Left renal cortex interstitium (tissue), 4 donors: ENCODE data around the gene FN1. TPM values are rescaled to one million over a fixed set of nuclear protein-coding genes. Genes with fewer than 3 reads are reported as not detected.
"Not testable (repeated sequence)": the region's sequence is repeated elsewhere in the genome, so short reads cannot be mapped to it uniquely, and the experiment has no call there.

Experiments
- DNase-seq, 4 donors: peaks; one replicate each; pipeline ENCODE4 v3.0.0-alpha.2; 2013; ENCODE audit warnings: low read depth in 4 of 4, low spot score in 2 of 4, missing footprints in 1 of 4
- polyA plus RNA-seq, 4 donors: library from polyadenylated mRNA; unstranded; fragments of 120-200 nt; gene quantifications; one replicate each; pipeline ENCODE4 v1.2.1, GENCODE V29; 2013; ENCODE audit not compliant: insufficient read length in 4 of 4

Gene FN1
- polyA plus RNA-seq, 4 donors: 365 to 596 (median 485) TPM

DNA sequence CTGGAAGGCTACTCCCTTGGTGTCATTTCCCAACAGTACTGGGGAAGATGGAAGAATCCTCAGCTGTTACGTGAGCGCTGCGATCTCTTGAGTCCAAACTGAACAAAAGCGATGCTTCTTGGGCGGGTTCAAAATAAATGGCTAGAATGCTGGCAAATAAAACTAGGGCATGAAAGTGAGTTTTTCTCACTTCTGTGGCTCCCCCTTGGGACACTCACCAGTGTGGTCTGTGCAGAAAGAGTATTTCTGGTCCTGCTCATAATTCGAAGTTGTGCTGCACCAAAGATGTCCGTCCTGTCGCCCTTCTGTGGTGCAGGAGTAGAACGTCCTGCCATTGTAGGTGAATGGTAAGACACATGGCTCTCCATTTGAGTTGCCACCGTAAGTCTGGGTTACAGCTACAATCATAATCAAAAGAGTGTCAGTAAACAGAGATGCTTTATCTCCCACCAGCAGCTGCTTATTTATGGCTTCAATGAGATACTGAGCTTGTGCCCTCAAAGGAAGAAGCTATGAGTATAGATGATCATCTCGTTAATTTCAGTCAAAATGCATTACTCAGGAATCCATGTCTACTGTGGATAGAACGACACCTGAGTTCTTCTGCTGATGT, 11.8 kb downstream of the FN1 start:
- no peak for DNase-seq

DNA sequence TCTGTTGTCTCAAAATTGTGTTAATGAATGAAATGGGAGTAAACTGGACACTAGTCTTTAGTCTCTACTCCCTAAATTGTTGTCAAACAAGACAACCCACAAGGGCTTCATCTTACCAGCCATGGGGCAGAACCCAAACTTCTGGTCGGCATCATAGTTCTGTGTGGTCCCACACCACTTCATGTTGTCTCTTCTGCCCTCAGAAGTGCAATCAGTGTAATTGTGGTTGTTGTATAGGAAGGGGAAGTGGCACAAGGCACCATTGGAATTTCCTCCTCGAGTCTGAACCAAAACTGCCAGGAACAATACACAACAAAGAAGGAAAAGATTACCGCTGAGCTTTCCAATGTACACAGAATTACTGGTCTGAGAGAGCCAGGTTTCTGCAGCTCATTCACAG, 12.6 kb downstream of the FN1 start:
- DNase-seq: no peak

DNA sequence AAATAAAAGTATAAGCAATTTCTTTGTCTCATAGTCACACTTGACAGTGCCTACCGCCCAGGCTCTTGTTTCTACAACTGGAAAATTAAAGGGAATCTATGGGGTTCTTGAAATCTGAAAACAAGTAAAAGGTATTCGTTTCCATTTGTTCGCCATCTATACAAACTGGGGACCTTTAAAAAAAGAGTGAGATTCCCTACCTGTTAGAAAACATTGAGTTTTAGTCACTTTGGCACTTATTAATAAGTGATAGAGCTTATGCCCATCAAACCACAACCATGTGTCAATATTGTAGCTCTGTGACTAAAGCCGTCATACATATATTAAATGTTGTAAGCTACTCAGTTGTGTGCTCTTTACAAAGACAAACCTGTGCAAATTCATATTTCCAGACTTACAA, 13.2 kb downstream of the FN1 start:
- DNase-seq: no peak

GRCh38 chr2:215421859-215422461, 13.9 kb downstream of the FN1 start:
- no peak for DNase-seq

DNA sequence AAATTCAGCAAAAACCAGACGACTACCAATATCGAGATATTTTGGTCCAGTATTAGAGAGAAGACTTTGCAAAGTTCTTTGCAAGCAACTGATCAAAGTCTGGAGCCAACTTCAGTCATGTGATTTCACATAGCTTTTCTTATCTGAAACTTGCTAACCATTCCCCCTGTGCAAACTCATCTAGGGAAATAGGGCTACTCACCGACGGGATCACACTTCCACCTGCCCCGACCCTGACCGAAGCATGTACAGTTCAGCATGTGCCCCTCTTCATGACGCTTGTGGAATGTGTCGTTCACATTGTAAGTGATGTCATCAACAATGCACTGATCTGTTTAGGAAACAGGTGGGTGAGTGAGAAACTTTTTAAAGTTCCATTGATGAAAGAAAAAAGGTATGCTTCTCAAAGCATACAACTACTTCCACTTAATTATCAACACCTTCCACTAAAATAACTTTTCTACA, 15.4 kb downstream of the FN1 start:
- no peak for DNase-seq

- no peak for DNase-seq
Measured at GRCh38 chr2:215419769-215420470, 15.9 kb downstream of the FN1 start.

DNA sequence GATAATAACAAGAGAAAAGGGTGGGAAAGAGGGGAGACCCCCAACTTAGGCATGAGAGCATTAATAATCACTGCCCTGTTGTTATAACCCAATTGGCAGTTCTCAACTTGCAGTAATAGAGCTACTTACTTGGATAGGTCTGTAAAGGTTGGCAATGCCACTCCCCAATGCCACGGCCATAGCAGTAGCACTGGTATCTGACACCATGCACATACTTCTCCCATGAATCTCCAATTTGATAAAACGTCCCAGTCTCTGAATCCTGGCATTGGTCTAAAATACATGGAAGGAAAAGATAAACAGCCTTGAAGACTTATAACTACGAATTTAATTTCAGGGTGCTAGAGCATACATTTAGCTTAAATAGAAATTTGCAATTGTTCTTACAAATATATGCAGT, 16.8 kb downstream of the FN1 start:
- no peak for DNase-seq

DNA sequence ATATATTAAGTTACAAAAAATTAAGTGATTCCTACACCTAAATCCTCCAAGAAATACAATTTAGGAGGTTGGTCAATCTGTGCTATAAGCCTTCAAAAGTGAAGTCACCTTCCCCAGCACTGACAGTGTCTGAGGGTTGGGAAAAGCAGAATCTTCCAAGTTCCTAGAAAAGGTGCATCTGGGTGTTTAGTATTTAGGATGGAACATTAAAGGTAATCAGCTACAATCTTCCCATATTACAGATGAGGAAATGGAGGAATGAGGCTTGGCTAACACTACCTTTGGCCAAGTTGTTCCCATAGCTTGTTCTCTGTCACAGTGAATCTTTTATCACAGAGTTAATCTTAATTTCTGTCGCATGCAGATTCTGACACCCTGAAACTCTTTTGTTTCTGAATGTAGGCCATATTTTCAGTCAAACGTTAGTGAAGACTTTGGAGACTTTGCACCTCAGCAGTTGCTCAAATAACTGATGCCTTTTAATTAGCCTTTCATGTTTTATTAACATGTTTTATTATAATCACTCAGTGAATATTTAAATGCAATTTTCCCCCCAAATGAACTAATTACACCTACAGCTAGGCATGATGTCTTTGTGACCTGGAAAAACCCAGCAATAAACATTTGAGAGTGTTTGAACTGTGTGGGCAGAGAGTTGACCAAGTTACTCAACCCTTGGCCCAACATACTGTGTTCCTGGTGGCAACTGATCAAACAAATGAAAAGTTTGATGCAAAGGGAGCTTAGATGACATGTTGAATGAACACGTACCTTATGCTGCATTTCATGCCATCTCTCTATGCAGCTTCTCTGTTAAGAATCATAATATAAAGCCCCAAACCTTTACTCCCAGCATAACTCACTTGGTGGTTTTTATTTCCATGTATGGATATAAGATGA, 17.6 kb downstream of the FN1 start:
- no peak for DNase-seq

DNA sequence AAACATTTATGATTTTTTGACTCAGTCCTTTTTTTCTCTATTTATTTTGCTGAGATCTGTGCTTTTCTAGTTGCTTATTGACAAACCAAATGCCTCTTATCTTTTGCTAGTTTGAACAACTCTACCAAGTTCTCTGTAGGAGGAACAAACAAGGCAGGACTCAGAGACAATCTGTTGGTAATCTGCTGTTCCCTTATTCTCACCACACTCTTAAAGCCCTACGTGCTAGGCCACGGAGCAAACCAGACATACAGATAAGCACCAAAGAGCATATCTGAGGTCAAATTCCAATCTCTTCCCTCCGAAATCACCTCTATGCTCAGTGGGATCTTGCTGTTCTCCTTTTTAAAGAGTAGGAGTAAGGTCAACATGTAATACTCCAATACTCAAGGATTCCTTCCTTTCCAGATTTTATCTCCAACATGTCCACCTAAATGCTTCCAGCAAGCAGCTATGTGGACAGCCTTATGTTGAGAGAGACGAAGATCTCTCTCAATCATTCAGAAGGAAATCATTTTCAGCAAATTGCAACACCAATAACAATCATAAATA, 18.4 kb downstream of the FN1 start:
- no peak for DNase-seq

DNA sequence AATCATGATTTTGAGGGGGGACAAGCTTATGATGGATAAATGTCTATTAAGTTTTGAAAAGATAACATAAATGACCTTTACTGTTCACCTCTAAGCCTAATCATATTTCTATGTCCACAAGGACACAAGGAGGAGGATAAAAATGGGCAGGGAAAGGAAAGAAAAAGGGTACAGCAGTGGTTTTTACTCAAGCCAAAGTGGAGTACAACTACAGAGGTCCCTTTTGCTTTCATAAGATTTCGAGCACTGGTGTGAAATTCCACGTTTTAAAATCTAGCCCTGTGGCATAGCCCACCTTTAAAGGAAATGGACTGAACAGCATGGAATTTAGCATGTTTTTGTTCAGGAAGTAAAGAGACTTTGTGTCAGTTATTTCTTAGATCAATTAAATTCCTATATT, 19.2 kb downstream of the FN1 start:
- DNase-seq: no peak

GRCh38 chr2:215415820-215416577, 19.9 kb downstream of the FN1 start:
- DNase-seq: no peak

DNA sequence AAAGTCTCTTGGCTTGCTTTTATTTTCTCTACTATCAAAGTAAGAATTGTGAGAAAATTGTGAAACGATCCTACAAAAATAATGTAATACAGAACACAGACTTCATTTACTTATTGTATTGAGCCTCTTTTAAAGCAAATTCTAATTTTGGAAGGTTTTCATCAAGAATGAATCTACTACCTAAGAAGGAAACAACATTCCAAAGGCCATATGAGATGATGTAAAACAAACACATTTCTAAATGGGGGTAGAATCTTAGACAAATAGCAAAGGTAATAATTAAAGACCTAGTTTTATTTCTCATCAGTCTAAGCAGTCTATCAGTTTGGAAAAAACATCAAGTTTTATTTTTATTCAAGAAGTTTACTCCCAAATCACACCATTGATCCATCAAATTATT, 20.6 kb downstream of the FN1 start:
- no peak for DNase-seq

DNA sequence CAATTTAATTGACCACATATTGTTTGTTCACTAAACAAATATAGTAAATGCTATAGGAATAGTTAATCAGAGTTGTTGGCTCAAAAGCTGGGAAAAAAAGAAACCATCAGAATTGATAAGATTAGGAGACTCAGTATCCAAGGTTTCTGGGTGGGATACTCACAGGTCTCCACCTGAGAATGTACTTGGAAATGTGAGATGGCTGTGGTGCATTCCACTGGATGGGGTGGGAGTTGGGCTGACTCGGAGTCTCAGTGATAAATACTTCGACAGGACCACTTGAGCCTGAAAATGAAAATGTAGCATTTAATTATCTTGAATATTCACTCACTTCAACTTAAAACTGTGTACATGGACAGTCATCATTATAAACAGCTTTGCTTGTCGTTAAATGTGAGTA, 21.2 kb downstream of the FN1 start:
- DNase-seq: no peak

DNA sequence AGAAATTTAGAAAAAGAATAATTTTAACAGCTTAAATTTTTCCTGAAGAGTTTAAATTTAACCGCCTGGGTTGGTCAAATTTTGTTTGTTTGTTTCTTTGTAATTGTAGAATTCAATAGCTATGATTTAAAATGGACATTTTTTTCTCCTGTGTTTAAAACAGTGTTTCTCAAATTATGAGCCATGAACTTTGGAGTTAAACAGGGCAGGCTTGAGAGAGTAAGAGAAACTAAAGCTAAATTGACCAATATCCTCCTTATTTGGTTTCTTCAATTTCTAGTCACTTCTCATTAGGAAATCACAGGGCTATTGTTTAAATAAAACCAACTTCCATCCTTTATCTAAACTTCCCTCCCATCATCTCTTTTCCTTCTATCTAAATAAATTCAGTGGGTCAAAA, 21.9 kb downstream of the FN1 start:
- DNase-seq: no peak

DNA sequence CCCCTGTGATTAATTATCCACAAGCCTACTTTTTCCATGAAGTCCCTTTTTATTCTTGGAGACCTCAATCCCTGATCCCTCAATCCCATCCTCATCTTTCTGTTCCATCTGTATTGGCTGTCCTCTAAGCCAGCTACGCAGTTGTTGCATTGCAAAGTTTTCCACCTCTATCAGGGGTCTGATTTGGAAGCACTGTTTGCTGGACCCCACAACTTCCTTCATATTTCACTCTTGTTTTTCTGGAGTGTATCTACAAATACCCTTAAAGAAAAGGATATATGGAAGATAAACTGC, 22.4 kb downstream of the FN1 start:
- DNase-seq: no peak

GRCh38 chr2:215411941-215412743, 23.7 kb downstream of the FN1 start:
- no peak for DNase-seq

DNA sequence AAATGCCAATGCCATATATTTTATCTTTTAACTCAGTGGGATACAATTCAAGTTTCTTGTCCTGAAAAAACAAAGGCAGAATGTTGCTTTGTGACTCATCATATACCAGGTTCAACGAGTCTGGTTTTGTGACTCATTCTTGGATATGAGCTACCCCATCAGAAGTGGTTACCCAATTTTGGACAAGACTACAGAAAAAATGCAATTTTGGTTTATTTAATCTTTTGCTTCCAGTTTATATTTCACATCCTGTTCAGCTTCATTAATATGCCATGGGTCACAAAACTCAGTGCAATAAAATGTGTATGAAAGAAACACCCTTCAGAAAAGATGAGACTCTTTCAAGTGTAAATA, 25.0 kb downstream of the FN1 start:
- no peak for DNase-seq

- DNase-seq: not testable (repeated sequence)
Measured at GRCh38 chr2:215410181-215410931, 25.5 kb downstream of the FN1 start.
